Colonic mucosa (tissue), 4 donors: Measurements from ENCODE around the gene TMEM87A. TPM values are rescaled to one million over a fixed set of nuclear protein-coding genes. Genes with fewer than 3 reads are reported as not detected.

ENCODE experiments used
- DNase-seq: peaks from one replicate; pipeline ENCODE4 v3.0.0-alpha.2; 2020
- H3K27ac ChIP-seq: fragments of 200-600 bp; one replicate; pipeline ENCODE4 v1.8.0; 2021
- H3K27me3 ChIP-seq: fragments of 200-600 bp; one replicate; pipeline ENCODE4 v1.8.0; 2021
- H3K36me3 ChIP-seq: fragments of 200-600 bp; one replicate; pipeline ENCODE4 v1.8.0; 2021
- H3K4me1 ChIP-seq: fragments of 200-600 bp; one replicate; pipeline ENCODE4 v1.8.0; 2021; ENCODE audit warnings: mild to moderate bottlenecking
- H3K4me3 ChIP-seq: fragments of 200-600 bp; one replicate; pipeline ENCODE4 v1.8.0; 2021
- H3K9ac ChIP-seq, 2 donors: one replicate each; pipeline ENCODE4 v1.7.0; 2013; ENCODE audit warnings: control low read depth in 2 of 2, low read depth in 2 of 2, low read length in 2 of 2
- H3K9me3 ChIP-seq: fragments of 200-600 bp; one replicate; pipeline ENCODE4 v1.8.0; 2021
- CTCF ChIP-seq: fragments of 200-600 bp; IDR thresholded peaks from one replicate; pipeline ENCODE4 v1.8.0; 2022; ENCODE audit warnings: antibody characterized with exemption, mild to moderate bottlenecking
- intact Hi-C: fragments of 100-400 bp; cut with DNase I; formaldehyde crosslinking; loops from one replicate; pipeline ENCODE4 v1.14.1; 2022
- total RNA-seq, 2 donors: library from RNA; stranded (reverse); fragmentation: NEBNext Ultra II Directional in 1 of 2; extraction: Animal tissue kit (Norgen Biotek cat#: 25700) in 1 of 2; gene quantifications; one replicate each; pipeline ENCODE4 v1.2.1, GENCODE V29; 2021
- donor health status: healthy.
- donor health status: DM: no; HTN: no; CAD: no.
- donor health status: DM: no; HTN: no; CAD: no.

The TMEM87A gene
- total RNA-seq, 2 donors from 2014 or later: 65.6 to 115 TPM

GRCh38 chr15:42226648-42227047, 46.6 kb downstream of the TMEM87A start:
- no peak overlapping the region for H3K27ac ChIP-seq
- TF ChIP-seq CTCF: no peak
- H3K36me3 ChIP-seq: peaks cover 9% of the 10 kb centered on the region
- no peaks in the 10 kb centered on the region for H3K4me1 ChIP-seq
- DNase-seq: no peak
- H3K27me3 ChIP-seq: no peaks in the 10 kb centered on the region
- H3K9ac ChIP-seq: no peak overlapping the region
- intact Hi-C loops: no loop called here
- no peak overlapping the region for H3K4me3 ChIP-seq
- H3K9me3 ChIP-seq: no peaks in the 10 kb centered on the region

GRCh38 chr15:42220216-42220615, 53.0 kb downstream of the TMEM87A start:
- Histone ChIP-seq H3K9me3 (no peaks in the 10 kb centered on the region), H3K27ac (no peak overlapping the region), H3K4me3 (no peak overlapping the region), H3K27me3 (no peaks in the 10 kb centered on the region), H3K4me1 (no peaks in the 10 kb centered on the region), H3K36me3 (peaks cover 26% of the 10 kb centered on the region), H3K9ac (no peak overlapping the region)
- no peak for TF ChIP-seq CTCF
- intact Hi-C loops: no loop called here
- DNase-seq: no peak

- no peak for TF ChIP-seq CTCF
- DNase-seq: no peak
- no peak overlapping the region for H3K4me3 ChIP-seq
- no peaks in the 10 kb centered on the region for H3K27me3 ChIP-seq
- no peak overlapping the region for H3K9ac ChIP-seq
- H3K9me3 ChIP-seq: no peaks in the 10 kb centered on the region
- peaks cover 19% of the 10 kb centered on the region for H3K36me3 ChIP-seq
- no peak overlapping the region for H3K27ac ChIP-seq
- intact Hi-C loops: no loop called here
- no peaks in the 10 kb centered on the region for H3K4me1 ChIP-seq
Observed at GRCh38 chr15:42218953-42219592, 54.2 kb downstream of the TMEM87A start.

- DNase-seq: no peak
- TF ChIP-seq CTCF: no peak
- Histone ChIP-seq H3K9ac (no peak overlapping the region), H3K27ac (no peak overlapping the region), H3K4me1 (no peaks in the 10 kb centered on the region), H3K36me3 (peaks cover 19% of the 10 kb centered on the region), H3K27me3 (no peaks in the 10 kb centered on the region), H3K9me3 (no peaks in the 10 kb centered on the region), H3K4me3 (no peak overlapping the region)
- intact Hi-C loops: no loop called here
Observed at GRCh38 chr15:42217568-42217967, 55.7 kb downstream of the TMEM87A start.

GRCh38 chr15:42215913-42216829, 57.1 kb downstream of the TMEM87A start:
- no peaks in the 10 kb centered on the region for H3K4me1 ChIP-seq
- H3K36me3 ChIP-seq: peaks cover 19% of the 10 kb centered on the region
- TF ChIP-seq CTCF: no peak
- intact Hi-C loops: no loop called here
- no peak overlapping the region for H3K4me3 ChIP-seq
- H3K27me3 ChIP-seq: no peaks in the 10 kb centered on the region
- no peak overlapping the region for H3K9ac ChIP-seq
- no peak for DNase-seq
- no peaks in the 10 kb centered on the region for H3K9me3 ChIP-seq
- no peak overlapping the region for H3K27ac ChIP-seq
